GM18909 (cell line): Measurements from ENCODE around the gene ANKRD28.
A peak's percentile ranks its signal among the peaks of the same experiment; 100 is the strongest.
"Not testable (repeated sequence)": the region's sequence is repeated elsewhere in the genome, so short reads cannot be mapped to it uniquely, and the experiment has no call there.

Experiments used
- ATAC-seq: cut with Tn5 transposase; IDR thresholded peaks from one replicate; pipeline ENCODE4 v1.9.1; 2021; ENCODE audit warnings: mild to moderate bottlenecking; ENCODE audit not compliant: unreplicated experiment, poor library complexity

The ANKRD28 gene

DNA sequence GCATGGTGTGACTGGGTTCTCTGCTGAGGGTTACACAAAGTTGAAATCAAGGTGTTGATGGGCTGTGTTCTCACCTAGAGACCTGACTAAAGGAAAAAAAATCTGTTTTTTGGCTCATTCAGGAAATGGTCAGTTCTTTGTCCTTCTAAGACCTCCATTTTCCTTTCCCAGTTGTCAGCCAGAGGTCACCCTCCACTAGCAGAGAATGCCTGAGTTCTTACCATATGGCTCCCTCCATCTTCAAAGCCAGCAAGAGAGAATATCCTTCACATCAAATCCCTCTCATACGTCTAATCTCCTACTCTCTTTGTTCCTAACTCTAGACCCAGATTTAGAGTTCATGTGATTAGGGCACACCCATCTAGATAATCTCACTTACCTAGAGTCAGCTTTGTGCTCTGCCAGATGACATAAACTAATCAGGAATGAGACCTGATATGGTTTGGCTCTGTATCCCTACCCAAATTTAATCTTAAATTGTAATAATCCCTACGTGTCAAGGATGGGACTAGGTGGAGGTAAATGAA, 19.4 kb downstream of the ANKRD28 start:
- no peak for ATAC-seq

DNA sequence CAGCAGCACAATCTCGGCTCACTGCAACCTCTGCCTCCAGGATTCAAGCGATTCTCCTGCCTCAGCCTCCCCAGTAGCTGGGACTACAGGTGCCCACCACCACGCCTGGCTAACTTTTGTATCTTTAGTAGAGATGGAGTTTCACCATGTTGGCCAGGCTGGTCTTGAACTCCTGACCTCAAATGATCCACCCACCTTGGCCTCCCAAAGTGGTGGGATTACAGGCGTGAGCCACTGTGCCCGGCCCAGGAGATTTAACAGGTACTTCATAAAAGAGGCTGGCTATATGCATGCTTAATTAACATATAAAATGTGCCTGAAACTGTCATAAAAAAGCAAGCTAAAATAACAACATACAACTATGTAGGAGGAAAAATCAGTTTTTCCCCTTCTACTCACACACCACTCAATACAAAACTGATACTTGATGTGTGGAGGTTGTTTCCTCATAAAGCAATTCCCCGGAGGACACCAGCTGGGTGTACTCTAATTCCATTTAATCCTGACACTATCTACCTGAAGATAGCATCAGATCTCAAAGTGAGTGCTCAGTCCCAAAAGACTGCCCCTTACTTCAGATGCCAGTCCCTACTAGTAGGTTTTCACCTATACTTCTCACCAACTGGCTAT, 22.7 kb downstream of the ANKRD28 start:
- peak; percentile 60 for ATAC-seq

DNA sequence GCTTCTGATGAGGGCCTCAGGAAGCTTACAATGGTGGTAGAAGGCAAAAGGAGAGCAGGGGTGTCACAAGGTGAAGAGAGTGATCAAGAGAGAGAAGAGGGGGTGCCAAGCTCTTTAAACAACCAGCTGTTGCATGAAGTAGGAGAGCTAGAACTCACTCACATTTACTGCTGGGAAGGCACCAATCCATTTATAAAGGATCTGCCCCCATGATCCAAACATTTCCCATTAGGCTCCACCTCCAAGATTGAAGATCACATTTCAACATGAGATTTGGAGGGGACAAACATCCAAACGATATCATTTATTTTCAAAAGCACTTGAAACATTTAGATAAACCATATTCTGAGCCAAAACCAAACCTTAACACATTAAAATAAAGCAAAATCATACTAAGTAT, 26.3 kb downstream of the ANKRD28 start:
- no peak for ATAC-seq

DNA sequence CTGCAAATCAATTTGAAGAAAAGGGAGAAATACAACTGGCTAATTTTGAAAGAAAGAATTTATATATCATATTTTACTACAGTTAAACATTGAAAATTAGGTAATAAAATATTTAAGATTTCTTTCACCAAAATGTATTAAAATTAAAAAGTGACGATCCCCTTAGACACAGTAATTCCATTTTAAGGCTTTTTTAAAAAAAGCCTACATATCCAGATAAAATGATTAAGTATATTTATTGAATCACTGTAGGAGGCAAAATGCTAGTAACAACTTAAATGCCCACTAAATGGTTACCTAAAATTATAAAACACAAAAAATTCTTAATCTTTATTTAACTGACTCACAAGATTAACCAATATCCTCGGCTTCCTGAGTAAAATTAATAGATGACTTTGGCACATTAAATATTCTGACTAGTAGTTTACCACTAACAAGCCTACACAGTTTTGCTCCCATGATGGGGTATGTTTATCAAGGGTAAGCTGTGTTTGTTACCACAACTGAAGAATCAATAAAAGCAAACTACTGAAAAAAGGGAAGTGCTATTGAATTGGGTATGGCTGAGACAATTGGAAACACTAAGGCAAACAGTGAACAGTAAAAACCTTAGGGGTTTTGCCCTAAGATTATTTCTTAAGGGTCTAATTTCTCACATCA, 28.4 kb downstream of the ANKRD28 start:
- ATAC-seq: no peak

DNA sequence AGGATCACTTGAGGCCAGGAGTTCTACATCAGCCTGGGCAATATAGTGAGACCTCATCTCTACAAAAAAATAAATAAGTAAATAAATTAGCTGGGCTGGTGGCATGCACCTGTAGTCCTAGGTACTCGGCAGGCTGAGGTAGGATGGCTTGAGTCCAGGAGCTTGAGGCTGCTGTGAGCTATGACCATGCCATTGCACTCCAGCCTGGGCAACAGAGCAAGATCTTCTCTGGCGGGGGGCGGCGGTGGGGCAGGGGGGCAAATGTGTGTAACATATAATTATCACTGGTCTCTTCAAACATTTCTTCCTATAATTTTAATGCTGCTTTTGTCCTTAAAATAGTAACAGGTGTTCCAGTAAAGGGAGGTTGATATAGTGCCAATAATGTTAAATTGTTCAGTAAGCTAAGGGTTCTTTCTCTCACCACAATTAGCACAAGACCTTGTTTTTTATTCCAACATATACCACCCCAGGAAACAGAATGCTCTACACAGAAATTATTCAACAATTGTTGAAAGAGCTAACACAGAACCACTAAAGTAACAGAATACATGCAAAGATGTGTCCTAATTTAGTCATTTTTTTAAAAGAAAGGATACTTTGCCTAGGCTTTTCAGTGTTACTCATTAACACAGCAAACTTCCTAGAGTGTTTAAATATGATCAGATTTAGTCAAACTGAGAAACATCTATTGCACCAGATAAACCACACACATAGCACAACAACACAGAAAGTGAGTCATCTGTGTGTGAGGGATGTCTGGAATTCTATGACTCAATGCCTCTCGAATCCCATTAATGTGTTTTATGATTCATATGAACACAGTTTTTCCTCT, 29.1 kb downstream of the ANKRD28 start:
- ATAC-seq: peak; percentile 90

DNA sequence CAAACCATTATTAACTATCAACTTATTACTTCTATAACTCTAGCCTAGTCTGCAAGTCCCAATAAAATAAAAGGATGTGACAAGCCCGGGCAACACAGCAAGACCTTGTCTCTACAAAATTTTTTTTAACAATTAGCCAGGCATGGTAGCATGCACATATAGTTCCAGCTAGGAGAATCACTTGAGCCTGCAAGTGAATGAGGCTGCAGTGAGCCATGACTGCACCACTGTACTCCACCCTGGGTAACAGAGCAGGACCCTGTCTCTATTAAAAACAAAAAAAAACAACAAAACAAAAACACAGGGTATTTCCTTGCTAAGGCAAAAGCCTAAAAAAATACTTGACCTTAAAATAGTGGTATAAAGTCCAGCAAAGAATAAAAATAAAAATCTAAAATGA, 31.4 kb downstream of the ANKRD28 start:
- no peak for ATAC-seq

DNA sequence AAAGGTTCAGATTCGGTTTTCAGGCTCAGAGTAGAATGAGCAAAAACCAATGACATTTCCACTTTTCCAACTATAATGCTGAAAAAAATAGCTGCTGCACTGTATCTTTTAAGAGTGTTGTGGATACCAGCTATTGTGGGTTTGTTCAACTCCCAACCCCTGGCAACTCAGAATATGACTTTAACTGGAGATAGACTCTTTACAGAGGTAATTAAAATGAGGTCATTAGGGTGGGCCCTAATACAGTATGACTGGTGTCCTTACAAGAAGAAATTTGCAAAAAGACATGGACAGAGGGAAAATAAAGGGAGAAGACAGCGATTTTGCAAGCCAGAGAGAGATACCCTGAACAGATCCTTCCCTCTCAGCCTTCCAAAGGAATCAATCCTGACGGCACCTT, 39.5 kb downstream of the ANKRD28 start:
- ATAC-seq: no peak

DNA sequence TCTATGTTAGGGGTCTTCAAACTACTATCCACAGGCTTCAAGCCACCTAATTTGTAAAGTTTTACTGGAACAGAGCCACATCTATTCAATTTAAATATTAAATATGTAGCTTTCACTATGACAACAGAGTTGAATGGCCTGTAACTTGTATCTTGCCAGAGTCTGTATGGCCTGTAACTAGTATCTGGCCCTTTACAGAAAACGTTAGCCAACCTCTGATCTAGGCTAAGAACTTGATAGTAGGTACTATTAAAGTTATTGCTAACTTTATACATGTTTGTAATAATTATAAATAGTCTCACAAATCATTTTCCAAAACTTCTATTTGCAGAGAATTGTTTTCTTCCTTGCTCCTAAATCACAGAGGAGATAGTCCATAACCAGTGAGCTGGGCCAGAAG, 40.0 kb downstream of the ANKRD28 start:
- ATAC-seq: no peak

DNA sequence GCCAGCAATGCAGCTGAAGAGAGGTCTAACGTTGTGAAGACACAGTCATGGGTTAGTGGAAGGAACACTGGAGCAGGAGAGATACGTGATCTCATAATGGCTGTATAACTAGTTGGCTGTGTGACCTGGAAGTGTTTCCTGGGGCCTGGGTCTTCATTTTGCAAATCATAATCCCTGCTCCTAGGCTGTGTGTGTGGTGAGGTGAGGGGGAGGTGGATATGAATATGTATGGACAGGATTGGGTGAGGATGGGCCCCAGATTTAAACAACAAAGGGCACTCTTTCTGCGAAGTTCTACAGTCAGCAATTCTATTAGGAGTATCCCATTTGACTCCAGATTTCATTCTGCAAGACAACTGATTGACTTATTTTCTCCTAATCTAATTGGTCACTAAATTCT, 41.3 kb downstream of the ANKRD28 start:
- no peak for ATAC-seq

DNA sequence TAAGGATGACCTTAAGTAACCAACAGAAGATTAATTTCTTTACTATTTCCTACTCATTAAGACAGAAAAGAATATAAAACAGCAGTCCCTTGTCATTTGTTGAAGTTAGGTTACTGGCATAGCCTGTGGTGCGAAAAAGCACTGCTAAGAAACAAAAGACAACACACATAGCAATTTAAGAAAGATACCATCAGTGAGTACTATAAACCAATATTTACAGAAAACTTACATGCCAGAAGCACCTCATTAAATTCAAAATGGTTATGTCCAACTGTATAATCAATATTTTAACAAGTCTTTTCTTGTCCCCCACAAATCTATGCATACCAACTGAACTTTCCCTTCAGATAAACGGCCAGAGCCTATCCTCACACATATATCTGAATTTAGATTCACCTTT, 42.0 kb downstream of the ANKRD28 start:
- no peak for ATAC-seq

DNA sequence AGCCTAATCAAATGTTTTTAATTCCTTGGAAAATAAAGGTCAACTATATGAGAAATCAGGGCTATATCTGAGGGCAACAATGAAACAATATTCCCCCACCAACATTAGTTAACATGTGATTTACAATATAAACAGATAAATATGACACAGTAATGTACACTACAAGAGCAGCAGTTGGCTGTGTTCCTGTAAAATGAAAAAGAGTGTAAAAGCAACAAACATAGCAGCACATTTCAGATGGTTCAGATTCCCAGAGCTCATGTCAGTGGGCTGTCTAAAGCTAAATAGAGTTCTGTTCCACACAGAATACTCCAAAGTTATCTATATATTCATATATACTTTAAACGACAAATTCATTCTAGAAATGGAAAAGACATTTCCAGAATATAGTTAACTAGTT, 42.6 kb downstream of the ANKRD28 start:
- no peak for ATAC-seq

DNA sequence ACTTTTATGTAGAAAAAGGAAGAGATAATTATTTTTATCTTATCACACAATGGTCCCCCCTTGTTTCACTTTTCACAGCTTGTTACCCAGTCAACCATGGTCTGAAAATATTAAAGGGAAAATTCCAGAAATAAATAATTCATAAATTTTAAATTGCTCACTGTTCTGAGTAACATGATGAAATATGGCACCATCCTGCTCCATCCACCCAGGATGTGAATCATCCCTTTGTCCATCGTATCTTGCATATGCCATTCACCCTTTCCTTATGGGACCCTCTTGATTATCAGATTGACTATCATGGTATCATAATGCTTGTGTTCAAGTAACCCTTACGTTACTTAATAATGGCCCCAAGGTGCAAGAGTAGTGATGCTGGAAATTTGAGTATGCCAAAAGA, 43.7 kb downstream of the ANKRD28 start:
- no peak for ATAC-seq

DNA sequence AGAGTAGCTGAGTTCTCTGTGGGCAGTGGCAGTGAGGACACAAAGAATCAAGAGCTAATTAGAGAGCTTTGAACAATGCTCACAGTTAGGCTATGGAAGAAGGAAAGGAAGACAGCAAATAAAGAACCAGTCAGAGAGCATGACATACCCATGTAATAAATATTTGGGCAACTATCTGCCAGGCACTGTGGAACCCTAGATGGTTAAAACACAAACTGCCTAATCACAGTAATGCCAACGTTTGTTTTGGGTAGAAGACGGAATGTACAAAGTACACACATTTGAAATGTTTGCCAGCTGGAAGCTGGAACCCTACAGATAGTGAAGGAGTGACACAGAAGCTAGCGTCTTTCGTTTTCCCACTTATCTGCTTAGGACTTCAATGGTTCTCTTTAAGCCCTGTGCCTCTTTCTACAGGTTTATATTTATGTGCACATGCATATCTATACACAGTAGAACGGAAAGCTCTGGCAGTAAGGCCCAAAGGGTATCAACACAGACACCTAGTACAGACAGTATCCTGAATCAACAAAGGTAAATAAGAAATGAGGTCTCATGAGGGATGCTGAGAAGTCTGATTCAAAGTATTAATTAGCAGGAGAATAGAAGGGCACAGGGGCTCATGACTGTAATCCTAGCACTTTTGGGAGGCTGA, 44.6 kb downstream of the ANKRD28 start:
- no peak for ATAC-seq

DNA sequence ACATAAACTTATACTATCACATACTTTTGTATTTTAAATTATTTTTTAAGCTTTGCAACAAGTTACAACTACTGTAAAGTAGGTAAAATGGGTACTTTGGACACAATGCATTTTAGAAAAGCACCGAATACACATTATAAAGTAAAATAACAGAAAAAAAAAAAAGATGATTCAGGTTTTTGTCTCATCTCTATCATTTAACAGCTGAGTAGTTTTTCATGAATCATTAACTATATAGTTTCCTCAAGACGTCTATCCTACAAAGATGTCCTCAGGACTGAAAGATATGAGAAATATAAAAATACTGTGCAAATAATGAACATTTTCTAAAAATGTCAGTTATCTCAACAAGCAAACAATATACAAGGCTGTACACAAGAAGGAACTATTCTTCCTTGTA, 46.9 kb downstream of the ANKRD28 start:
- ATAC-seq: no peak

DNA sequence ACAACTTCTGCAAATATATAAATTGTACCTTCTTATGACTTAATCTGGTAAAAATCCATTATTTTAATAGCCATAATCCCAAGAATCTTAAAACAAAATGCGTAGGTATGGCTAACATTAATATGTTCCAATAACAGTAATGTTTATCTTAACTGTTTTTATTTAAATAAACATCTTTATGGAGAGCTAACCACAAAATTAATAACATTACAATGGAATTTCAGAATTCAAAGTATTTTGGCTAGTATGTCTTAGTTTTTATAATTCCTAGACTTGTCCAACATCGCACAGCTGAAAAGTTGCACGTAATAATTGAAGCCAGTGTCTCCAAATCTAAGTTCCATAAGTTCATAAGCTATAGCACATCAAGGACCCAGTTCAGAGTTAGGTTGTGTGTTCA, 47.6 kb downstream of the ANKRD28 start:
- ATAC-seq: no peak

DNA sequence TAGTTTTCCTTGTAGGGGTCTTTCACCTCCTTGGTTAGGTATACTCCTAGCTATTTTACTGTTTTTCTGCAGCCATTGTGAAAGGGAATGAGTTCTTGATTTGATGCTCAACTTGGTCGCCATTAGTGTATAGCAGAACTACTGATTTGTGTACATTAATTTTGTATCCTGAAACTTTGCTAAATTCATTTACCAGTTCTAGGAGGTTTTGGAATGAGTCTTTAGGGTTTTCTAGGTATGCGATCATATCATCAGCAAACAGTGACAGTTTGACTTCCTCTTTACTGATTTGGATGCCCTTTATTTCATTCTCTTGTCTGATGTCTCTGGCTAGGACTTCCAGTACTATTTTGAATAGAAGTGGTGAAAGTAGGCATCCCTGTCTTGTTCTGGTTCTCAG, 51.9 kb downstream of the ANKRD28 start:
- ATAC-seq: not testable (repeated sequence)

DNA sequence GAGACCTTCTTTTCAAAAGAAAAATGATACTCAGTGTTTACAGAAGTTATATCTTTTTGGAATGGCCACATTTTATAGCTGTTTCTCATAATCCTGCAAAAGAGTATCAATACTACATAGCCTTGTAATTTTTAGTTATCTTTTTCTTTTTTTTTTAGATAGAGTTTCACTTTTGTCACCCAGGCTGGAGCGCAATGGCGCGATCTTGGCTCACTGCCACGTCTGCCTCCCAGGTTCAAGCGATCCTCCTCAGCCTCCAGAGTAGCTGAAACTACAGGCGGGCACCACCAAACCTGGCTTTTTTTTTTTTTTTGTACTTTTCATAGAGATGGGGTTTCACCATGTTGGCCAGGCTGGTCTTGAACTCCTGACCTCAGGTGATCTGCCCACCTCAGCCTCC, 53.6 kb downstream of the ANKRD28 start:
- ATAC-seq: no peak

DNA sequence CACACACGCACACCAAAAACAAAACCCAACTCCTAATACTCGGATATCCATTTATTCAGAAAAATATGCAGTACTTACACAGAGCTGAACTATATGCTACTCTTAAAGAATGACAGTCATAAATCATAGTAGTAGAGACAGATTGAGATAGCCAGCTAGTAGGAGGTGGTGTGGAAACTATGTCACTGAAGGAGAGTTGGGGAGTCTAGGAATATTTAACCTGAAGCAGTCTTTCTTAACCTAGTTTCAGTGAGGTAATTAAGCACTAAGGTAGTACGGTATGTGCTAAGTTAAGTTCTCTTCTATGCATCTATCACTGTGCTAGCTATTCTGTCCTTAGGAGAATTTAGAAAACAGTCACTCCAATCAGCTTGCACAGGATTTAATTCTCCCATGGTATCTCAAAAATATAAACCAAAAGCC, 54.2 kb downstream of the ANKRD28 start:
- no peak for ATAC-seq

DNA sequence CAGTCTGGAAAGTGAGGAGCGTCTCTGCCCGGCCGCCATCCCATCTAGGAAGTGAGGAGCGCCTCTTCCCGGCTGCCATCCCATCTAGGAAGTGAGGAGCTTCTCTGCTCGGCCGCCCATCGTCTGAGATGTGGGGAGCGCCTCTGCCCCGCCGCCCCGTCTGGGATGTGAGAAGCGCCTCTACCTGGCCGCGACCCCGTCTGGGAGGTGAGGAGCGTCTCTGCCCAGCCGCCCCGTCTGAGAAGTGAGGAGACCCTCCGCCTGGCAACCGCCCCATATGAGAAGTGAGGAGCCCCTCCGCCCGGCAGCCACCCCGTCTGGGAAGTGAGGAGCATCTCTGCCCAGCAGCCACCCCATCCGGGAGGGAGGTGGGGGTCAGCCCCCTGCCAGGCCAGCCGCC, 55.5 kb downstream of the ANKRD28 start:
- not testable (repeated sequence) for ATAC-seq

DNA sequence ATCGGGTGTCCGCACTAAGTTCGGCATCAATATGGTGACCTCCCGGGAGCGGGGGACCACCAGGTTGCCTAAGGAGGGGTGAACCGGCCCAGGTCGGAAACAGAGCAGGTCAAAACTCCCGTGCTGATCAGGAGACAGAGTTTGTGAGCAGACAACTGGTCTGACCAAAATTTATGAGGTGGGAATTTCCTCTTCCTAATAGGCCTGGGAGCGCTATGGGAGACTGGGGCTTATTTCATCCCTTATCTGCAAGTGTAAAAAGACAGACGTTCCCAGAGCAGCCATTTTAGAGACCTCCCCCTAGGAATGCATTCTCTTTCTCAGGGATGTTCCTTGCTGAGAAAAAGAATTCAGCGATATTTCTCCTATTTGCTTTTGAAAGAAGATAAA, 59.2 kb downstream of the ANKRD28 start:
- not testable (repeated sequence) for ATAC-seq

DNA sequence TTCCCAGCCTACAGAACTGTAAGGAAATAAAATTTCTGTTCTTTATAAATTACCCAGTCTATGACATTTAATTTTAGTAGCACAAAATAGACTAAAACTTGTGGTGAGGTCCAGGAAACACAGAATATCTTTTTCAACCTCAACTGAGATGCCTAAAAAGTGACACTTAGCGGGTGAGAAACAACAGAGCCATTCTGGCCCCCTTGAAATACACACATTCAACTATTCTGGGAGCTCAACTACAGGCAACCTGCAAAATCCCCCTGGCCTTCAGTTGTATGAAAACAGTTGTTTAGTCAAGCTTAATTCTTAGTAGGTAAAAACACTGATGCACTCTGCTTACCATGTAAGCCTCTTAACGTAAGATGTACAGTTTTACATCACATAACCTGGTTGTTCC, 66.8 kb downstream of the ANKRD28 start:
- ATAC-seq: no peak
